GM10248 (cell line): Measurements from ENCODE around the gene RNF115.
"Not testable (repeated sequence)": the region's sequence is repeated elsewhere in the genome, so short reads cannot be mapped to it uniquely, and the experiment has no call there.

ENCODE experiments used
- CTCF ChIA-PET: fragments of 300-600 bp; sonication (Branson Sonifier 250); formaldehyde crosslinking; extraction: SDS; loops from one replicate; lab custom pipeline; 2021; ENCODE audit warnings: antibody characterized with exemption; lab: Yijun Ruan, JAX
- POLR2A ChIA-PET: fragments of 350-650 bp; sonication (Branson Sonifier 250); formaldehyde crosslinking; extraction: SDS; loops from one replicate; lab custom pipeline; 2020; ENCODE audit warnings: antibody characterized with exemption; lab: Yijun Ruan, JAX
- DNase-seq: peaks from one replicate; pipeline ENCODE4 v3.0.0; 2012; ENCODE audit errors: extremely low spot score
- TF ChIP-seq, protein P1 (sequence below): IDR thresholded peaks from 2 replicates; pipeline ENCODE4 v1.5.1; 2012; ENCODE audit warnings: mild to moderate bottlenecking, low read depth; ENCODE audit errors: extremely low read depth, missing control alignments, control extremely low read depth

Gene RNF115

DNA sequence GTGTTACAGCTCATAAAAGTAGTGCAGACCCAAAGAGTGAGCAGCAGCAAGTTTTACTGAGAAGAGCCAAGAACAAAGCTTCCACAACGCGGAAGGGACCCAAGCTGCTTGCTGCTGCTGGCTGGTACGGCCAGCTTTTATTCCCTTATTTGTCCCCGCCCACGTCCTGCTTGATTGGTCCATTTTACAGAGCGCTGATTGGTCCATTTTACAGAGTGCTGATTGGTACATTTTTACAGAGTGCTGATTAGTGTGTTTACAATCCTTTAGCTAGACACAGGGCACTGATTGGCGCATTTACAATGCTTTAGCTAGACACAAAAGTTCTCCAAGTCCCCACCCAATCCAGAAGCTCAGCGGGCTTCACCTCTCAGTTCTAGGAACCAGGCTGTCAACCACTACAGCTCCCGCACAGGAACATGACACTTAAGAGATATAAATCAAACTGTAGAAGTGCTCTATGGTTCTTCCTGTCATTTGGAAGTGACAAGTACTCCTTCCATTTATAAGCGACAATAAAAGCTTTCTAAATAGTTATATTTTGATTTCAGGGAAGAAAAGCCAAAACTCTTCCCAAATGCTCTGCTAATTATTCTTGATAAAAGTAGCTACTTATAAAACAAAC is 28.5 kb downstream of the RNF115 start:
- ChIA-PET CTCF (interaction anchor here (1.0 to 1.4 kb wide), 7 partner anchors 9 to 50 kb away, joined by 3 to 5 read pairs (median 4); partner anchors contain the start of gene NUDT17), POLR2A (no interaction called here)
- no peak for DNase-seq
- TF ChIP-seq, protein P1, sequence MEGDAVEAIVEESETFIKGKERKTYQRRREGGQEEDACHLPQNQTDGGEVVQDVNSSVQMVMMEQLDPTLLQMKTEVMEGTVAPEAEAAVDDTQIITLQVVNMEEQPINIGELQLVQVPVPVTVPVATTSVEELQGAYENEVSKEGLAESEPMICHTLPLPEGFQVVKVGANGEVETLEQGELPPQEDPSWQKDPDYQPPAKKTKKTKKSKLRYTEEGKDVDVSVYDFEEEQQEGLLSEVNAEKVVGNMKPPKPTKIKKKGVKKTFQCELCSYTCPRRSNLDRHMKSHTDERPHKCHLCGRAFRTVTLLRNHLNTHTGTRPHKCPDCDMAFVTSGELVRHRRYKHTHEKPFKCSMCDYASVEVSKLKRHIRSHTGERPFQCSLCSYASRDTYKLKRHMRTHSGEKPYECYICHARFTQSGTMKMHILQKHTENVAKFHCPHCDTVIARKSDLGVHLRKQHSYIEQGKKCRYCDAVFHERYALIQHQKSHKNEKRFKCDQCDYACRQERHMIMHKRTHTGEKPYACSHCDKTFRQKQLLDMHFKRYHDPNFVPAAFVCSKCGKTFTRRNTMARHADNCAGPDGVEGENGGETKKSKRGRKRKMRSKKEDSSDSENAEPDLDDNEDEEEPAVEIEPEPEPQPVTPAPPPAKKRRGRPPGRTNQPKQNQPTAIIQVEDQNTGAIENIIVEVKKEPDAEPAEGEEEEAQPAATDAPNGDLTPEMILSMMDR: no peak

DNA sequence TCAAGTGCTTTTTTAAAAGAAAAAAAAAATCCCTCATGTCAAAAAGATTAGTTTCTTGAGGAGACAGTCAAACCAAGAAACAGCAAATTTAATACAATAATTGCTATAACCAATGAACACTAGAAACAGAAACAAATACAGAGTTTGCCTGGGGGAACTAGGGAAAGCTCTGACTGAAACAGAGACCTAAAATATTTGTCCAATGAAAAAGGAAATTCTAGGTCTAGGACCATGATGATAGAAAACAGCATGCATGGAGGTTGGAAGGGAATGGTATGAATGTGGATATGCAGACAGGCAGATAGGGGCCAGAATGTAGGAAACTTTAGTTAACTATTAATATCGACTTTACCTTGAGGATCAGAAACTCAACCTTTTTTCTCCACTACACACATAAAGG is 31.4 kb downstream of the RNF115 start:
- CTCF ChIA-PET: interaction anchor here (1.6 kb wide), 2 partner anchors 11 to 13 kb away, joined by 3 to 4 read pairs; no protein-coding TSS in a partner anchor
- TF ChIP-seq, protein P1: no peak
- peak; percentile 20 for DNase-seq
- POLR2A ChIA-PET: no interaction called here

DNA sequence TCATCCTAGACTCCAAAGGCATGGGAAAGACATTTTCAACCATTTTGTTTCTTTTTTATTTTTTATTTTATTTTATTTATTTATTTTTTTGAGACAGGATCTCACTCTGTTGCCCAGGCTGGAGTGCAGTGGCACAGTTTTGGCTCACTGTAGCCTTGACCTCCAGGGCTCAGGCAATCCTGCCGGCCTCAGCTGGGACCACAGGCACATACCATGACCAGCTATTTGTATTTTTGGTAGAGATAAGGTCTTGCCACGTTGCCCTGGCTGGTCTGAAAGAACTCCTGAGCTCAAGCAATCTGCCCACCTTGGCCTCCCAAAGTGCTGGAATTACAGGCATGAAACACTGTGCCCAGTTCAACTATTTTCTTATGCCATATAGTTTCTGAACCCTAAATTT is 32.0 kb downstream of the RNF115 start:
- DNase-seq, POLR2A ChIA-PET: not testable (repeated sequence)
- CTCF ChIA-PET: interaction anchor here (1.6 kb wide), 1 partner anchor 10 kb away, joined by 3 read pairs; no protein-coding TSS in a partner anchor

DNA sequence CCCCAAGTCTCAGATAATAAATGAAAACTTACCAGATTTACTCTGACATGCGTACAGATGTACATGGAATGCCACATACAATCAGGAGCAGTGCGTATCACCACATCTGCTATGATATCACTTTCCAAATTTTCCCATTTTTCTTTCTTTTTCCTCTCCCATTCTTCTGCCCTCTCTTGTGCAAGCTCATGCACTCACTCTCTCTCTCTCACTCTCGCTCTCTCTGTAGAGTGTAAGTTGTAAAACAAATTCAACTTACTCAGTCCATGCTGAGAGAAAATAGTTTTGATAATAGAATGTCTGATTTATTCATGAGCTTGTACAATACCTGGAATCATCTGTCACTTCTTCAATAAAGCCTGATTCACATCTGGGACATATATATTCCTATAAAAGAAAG is 35.3 kb downstream of the RNF115 start:
- CTCF ChIA-PET: interaction anchor here (1.0 kb wide), 1 partner anchor 16 kb away, joined by 3 read pairs; no protein-coding TSS in a partner anchor
- POLR2A ChIA-PET: no interaction called here

DNA sequence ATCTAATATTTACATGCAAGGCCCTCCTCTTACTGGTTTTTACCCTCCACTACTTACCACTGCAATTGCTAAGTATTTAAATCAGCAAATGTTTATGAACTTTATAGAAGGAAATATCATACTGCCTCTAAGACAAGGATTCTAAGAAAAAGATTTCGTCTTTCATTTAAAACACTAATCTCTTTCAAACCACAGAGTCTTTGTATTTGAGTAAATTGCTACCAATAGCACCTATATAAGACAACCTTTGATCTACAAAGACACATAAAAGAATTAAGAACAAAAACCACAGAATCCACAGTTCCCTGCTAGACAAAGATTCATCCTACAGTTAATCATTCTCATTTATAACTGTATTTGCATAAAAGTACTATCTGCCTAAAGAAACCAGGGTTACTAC is 37.6 kb downstream of the RNF115 start:
- TF ChIP-seq, protein P1: no peak
- CTCF ChIA-PET: interaction anchor here (1.1 to 1.3 kb wide), 4 partner anchors 8 to 39 kb away, joined by 3 read pairs; no protein-coding TSS in a partner anchor
- POLR2A ChIA-PET: no interaction called here
- no peak for DNase-seq

More for the DNA sequence above, 35.3 kb downstream of the RNF115 start:
- no peak for DNase-seq
- TF ChIP-seq, protein P1: no peak

DNA sequence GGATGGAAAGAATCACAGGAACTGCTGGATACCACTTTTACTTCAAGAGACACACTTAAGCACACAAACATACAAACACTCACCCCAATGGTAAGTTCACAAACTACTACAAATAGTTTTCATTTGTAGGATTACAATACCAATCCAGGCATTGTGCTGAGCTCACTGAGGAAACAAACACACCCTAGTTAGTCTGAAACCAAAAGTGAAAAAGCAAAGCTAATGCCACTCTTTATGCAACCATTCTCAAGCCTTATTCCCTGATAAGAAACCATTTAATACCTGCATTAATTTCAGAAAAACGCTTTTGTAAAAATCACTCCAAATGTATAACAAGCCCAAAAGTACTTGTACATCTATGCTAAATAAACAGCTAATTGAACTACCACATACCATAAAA is 38.3 kb downstream of the RNF115 start:
- TF ChIP-seq, protein P1: no peak
- ChIA-PET POLR2A (no interaction called here), CTCF (interaction anchor here (0.6 to 1.3 kb wide), 6 partner anchors 9 to 65 kb away, joined by 3 to 4 read pairs (median 3); no protein-coding TSS in a partner anchor)
- DNase-seq: peak; percentile 17

DNA sequence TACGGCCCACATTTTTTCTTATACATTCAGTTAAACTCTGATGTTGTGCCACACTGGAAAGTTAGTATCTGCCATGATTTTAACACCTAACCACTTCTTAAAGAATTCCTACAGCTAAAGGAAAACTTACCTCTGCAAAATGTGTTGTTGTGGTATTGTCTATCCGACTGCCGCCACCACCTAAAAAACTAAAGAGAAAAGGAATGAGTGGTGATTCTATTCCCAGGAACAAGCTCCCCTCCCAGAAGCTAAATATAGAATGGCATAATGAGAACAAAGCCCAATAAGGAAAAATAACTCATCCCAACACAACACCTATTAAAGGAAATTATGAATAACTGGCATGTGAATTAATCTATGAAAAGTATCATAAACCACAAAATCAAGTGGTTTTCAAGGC is 39.5 kb downstream of the RNF115 start:
- ChIA-PET CTCF (interaction anchor here (2.1 kb wide), 1 partner anchor 11 kb away, joined by 5 read pairs; no protein-coding TSS in a partner anchor), POLR2A (no interaction called here)
- DNase-seq: no peak
- TF ChIP-seq, protein P1: no peak
